SU-DHL-6 (cell line): Measurements from ENCODE around the gene ARPC1B.

ENCODE experiments used
- EZH2phosphoT487 ChIP-seq: fragments of 200-600 bp; sonication (generic), shearing (Covaris generic); conservative IDR thresholded peaks from 2 replicates; pipeline ENCODE4 v1.6.1; 2018; ENCODE audit warnings: mild to moderate bottlenecking, antibody characterized with exemption, low read length, moderate library complexity, mixed read lengths
- TF ChIP-seq, protein P1 (sequence below): fragments of 200-600 bp; sonication (generic); IDR thresholded peaks from one replicate; pipeline ENCODE4 v1.5.1; 2017; ENCODE audit warnings: antibody characterized with exemption, mild to moderate bottlenecking, low read length, moderate library complexity; ENCODE audit not compliant: insufficient read depth, poor library complexity, severe bottlenecking

DNA sequence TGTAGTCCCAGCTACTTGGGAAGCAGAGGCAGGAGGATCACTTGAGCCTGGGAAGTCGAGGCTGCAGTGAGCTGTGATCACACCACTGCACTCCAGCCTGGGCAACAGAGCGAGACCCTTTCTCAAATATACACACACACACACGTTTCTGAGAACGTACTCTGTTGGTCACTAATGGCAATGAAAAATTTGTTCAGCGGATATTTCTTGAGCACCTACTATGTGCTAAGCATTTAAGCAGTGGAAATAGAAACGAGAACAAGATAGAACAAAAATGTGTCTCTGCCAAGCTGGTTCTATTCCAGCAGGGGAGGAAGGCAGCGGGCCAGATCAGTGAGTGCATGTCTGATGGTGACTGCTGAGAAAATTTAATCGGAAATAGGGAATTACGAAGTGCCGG lies 8.7 kb downstream of the ARPC1B start:
- TF ChIP-seq, protein P1, sequence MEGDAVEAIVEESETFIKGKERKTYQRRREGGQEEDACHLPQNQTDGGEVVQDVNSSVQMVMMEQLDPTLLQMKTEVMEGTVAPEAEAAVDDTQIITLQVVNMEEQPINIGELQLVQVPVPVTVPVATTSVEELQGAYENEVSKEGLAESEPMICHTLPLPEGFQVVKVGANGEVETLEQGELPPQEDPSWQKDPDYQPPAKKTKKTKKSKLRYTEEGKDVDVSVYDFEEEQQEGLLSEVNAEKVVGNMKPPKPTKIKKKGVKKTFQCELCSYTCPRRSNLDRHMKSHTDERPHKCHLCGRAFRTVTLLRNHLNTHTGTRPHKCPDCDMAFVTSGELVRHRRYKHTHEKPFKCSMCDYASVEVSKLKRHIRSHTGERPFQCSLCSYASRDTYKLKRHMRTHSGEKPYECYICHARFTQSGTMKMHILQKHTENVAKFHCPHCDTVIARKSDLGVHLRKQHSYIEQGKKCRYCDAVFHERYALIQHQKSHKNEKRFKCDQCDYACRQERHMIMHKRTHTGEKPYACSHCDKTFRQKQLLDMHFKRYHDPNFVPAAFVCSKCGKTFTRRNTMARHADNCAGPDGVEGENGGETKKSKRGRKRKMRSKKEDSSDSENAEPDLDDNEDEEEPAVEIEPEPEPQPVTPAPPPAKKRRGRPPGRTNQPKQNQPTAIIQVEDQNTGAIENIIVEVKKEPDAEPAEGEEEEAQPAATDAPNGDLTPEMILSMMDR = no peak
- no peak for TF ChIP-seq EZH2phosphoT487
